ENCODE data around the gene OSBPL5.

DNA sequence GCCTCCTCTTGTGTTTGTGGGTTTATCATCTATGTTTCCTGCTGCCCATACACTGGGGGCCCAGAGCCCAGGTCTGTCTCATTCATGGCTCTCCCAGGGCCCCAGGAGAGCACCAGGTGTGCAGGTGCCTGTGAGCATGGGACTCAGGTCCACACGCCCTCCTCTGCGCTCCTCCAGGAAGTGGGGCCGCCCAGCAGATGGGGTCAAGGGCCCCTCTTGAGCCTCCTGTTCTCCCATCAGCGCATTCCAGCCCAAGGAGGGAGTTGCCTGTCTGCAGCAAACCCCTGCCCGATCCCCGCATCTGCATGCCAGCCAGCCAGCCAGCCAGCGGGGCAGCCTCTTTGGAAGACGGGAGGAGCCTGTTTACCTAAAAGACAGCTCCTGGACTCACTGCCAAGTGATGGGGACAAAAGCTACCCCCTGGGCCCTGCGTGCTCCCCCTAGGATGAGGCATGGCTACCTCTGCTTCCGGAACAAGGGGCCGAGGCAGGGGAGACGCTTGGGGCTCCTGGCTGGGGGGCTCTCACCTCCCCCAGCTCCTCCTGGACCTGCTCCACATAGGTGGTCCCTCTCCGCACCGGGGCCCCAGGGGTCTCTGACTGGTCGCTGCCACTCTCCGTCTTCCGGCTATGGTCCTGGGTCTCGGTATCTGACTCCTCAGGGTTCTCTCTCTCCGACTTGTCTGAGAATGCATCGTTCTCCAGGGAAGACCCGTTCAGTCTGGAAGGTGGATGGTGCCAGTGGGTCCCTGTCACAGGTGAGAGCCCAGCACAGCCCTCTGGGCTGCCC is 58.2 kb downstream of the OSBPL5 start:
- TF ChIP-seq CTCF (conservative IDR thresholded peaks at IDR 0.05; ENCODE audit: low read depth, low read length) = no peak
- TF ChIP-seq EZH2phosphoT487 (IDR thresholded peaks at IDR 0.05; ENCODE audit: borderline replicate concordance, low read length) = no peak
- TF ChIP-seq EZH2 (IDR thresholded peaks at IDR 0.05; ENCODE audit: low read length, unreplicated experiment) = no peak
